Immature natural killer cell (primary cell): ENCODE measurements around the gene PSD2. TPM values are rescaled to one million over a fixed set of nuclear protein-coding genes. Genes with fewer than 3 reads are reported as not detected.

ENCODE experiments used
- DNase-seq, 3 donors: peaks; one replicate each; pipeline ENCODE4 v3.0.0; 2022; ENCODE audit warnings: mixed read lengths in 1 of 3
- H3K27ac Mint-ChIP-seq, 6 donors: one replicate each; pipeline ENCODE4 v1.8.0; 2020; ENCODE audit warnings: mixed read lengths in 6 of 6, mild to moderate bottlenecking in 5 of 6, inconsistent platforms in 4 of 6, moderate library complexity in 3 of 6
- H3K27me3 Mint-ChIP-seq, 3 donors: one replicate each; pipeline ENCODE4 v1.8.0; 2020 to 2021; ENCODE audit warnings: low read depth in 3 of 3, mild to moderate bottlenecking in 3 of 3, mixed read lengths in 3 of 3, moderate library complexity in 3 of 3, inconsistent platforms in 1 of 3
- H3K36me3 Mint-ChIP-seq, 3 donors: one replicate each; pipeline ENCODE4 v1.8.0; 2020; ENCODE audit warnings: mixed read lengths in 3 of 3, inconsistent platforms in 2 of 3, mild to moderate bottlenecking in 2 of 3
- H3K4me1 Mint-ChIP-seq, 2 donors: one replicate each; pipeline ENCODE4 v1.8.0; 2020; ENCODE audit warnings: inconsistent platforms in 2 of 2, mild to moderate bottlenecking in 2 of 2, mixed read lengths in 2 of 2, moderate library complexity in 1 of 2
- H3K4me3 Mint-ChIP-seq, 5 donors: one replicate each; pipeline ENCODE4 v1.8.0; 2020; ENCODE audit warnings: mild to moderate bottlenecking in 5 of 5, mixed read lengths in 5 of 5, inconsistent platforms in 3 of 5, moderate library complexity in 3 of 5
- H3K9me3 Mint-ChIP-seq, 6 donors: one replicate each; pipeline ENCODE4 v1.8.0; 2020; ENCODE audit warnings: mild to moderate bottlenecking in 6 of 6, mixed read lengths in 6 of 6, inconsistent platforms in 4 of 6, moderate library complexity in 3 of 6
- polyA plus RNA-seq, 3 donors: library from polyadenylated mRNA; unstranded; fragments of 300-500 nt; fragmentation: Illumina TruSeq; gene quantifications; one replicate each; pipeline ENCODE4 v1.2.3, GENCODE V29; 2021

The PSD2 gene
- polyA plus RNA-seq, 3 donors from 2014 or later = 0.14 TPM; not detected in 2

DNA sequence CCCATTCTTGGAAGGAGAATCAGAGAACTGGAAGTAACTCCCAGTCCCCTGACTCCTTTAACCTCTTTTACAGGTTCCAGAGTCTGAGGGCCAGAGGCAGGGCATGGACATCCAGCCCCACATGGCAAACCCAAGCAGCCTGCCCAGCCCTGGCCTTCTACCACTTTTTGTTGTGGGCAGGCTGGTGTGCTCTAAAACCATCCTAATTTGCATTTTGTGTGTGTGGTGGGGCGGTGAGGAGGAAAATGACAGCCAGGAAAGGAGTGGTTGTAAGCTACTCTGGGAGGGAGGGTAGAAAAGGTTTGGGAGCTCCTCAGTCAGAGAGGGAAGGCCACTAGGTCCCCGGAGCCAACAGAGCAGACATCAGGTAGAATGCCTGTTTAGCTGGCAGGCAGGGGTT is 90.6 kb downstream of the PSD2 start:
- Mint-ChIP-seq H3K27me3 (peaks cover 1 to 7% (median 5%) of the 10 kb centered on the region in 3 donors), H3K36me3 (no peaks in the 10 kb centered on the region), H3K9me3 (no peaks in the 10 kb centered on the region), H3K27ac (no peak overlapping the region), H3K4me1 (no peaks in the 10 kb centered on the region), H3K4me3 (no peak overlapping the region)
- DNase-seq = no peak

DNA sequence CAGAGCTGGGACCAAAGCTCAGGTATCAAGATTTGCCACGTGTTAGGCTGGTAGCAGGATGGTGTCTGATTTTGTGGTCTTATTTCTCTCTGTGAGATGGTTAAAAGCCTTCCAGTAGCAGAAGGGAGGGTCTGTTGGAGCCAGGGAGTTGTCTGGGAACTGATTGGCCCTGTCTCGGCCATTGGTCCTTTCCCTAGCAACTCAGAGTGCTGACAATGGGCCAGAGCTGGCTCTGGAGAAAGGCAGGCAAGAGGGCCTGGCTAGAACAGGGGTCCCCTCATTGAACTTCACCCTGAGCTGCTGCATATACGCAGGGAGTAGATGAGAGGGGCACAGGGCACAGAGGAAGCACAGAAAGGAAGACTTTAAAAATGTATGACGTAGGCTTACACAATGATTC is 92.8 kb downstream of the PSD2 start:
- Mint-ChIP-seq H3K4me3 (no peak overlapping the region), H3K36me3 (no peaks in the 10 kb centered on the region), H3K27ac (no peak overlapping the region), H3K9me3 (no peaks in the 10 kb centered on the region), H3K27me3 (peaks cover 1 to 8% (median 7%) of the 10 kb centered on the region in 3 donors), H3K4me1 (no peaks in the 10 kb centered on the region)
- no peak for DNase-seq

DNA sequence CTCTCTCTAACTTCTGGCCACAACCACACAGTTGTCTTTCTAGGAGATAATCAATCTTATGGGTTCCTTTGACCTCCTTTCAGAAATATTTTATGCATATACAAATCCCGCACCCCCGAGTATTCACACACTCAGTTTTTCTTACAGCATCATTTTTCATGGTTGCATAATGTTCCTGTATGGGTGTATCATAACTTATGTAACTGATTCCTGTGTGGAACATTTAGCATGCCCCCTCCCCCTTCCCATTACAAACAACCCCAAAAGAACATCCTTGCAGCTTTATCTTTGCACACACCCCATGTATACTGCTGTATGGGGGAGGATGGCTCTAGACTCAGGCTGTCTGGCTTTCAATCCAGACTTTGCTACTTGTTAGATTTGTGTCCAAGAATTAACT is 93.8 kb downstream of the PSD2 start:
- no peak overlapping the region for H3K27ac Mint-ChIP-seq
- no peaks in the 10 kb centered on the region for H3K4me1 Mint-ChIP-seq
- no peaks in the 10 kb centered on the region for H3K9me3 Mint-ChIP-seq
- H3K36me3 Mint-ChIP-seq = no peaks in the 10 kb centered on the region
- H3K4me3 Mint-ChIP-seq = no peak overlapping the region
- H3K27me3 Mint-ChIP-seq = peaks cover 0 to 8% (median 7%) of the 10 kb centered on the region in 3 donors
- DNase-seq = no peak

DNA sequence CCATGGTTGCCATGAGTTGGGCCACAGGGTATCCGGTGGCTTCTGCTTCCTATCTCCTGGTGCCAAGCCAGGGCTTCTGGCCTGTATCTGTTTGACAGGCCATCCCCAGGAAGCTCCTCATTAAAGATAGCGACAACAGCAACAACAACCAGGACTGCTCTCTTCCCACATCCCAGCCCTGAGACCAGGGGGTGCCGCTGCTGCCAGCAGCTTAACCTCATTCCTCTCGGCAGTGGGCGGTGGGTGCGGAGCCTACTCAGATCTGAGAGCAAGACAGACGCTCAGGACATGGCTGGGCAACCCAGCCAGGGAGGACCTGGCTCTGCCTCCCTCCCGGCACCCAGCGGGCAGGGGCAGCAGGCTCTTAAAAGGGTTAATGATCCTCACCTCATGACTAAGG is 98.3 kb downstream of the PSD2 start:
- Mint-ChIP-seq H3K4me3 (no peak overlapping the region), H3K4me1 (peaks cover 24 to 25% of the 10 kb centered on the region in 2 donors), H3K36me3 (no peaks in the 10 kb centered on the region), H3K9me3 (no peaks in the 10 kb centered on the region), H3K27ac (no peak overlapping the region), H3K27me3 (peaks cover 0 to 3% (median 2%) of the 10 kb centered on the region in 3 donors)
- DNase-seq = no peak

Other genes with a start within 250 kb of the PSD2 start
- gene UBE2D2, start 234.5 kb upstream of the PSD2 start, polyA plus RNA-seq = 100 to 1,000 TPM; 231 to 328 (median 243) TPM
- gene CXXC5, start 147.5 kb upstream of the PSD2 start, polyA plus RNA-seq = 100 to 1,000 TPM; 339 to 410 (median 385) TPM
- under 1 TPM; 0.08 to 0.21 (median 0.08) TPM for gene NRG2, start 247.5 kb downstream of the PSD2 start, polyA plus RNA-seq